ENCODE measurements around the gene EIF3L. TPM values are rescaled to one million over a fixed set of nuclear protein-coding genes. Genes with fewer than 3 reads are reported as not detected.

Gene EIF3L
- total and polyA plus RNA-seq, 8 donors: 310 to 1,258 (median 1,142) TPM

DNA sequence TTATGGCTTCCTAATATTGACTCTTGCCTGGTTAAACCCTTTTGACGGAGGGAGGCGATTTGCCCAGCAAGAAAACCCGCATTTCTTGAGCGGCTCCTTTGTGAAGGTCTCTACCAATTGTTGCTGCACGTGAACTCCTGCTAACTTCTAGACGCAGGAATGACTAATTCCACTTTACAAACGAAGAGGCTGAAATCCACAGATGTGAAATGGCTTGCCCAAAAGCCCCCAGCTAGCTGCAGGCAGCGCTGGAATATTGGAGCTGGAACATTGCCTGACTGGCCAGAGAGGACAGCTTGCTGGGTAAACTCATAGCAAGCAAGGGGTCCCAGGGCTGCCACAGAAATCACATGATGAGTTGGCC is 40.9 kb upstream of the EIF3L start:
- no peak for ATAC-seq
- DNase-seq: no peak
- Histone ChIP-seq H3K9me3 (no peaks in the 10 kb centered on the region), H3K4me1 (peaks cover 8 to 54% of the 10 kb centered on the region in 2 donors), H3K27me3 (peaks cover 0 to 52% of the 10 kb centered on the region in 2 donors), H3K36me3 (peaks cover 0 to 2% of the 10 kb centered on the region in 2 donors), H3K4me3 (peak overlapping the region; percentile 56 to 59), H3K27ac (no peak overlapping the region)
- TF ChIP-seq, protein P1, sequence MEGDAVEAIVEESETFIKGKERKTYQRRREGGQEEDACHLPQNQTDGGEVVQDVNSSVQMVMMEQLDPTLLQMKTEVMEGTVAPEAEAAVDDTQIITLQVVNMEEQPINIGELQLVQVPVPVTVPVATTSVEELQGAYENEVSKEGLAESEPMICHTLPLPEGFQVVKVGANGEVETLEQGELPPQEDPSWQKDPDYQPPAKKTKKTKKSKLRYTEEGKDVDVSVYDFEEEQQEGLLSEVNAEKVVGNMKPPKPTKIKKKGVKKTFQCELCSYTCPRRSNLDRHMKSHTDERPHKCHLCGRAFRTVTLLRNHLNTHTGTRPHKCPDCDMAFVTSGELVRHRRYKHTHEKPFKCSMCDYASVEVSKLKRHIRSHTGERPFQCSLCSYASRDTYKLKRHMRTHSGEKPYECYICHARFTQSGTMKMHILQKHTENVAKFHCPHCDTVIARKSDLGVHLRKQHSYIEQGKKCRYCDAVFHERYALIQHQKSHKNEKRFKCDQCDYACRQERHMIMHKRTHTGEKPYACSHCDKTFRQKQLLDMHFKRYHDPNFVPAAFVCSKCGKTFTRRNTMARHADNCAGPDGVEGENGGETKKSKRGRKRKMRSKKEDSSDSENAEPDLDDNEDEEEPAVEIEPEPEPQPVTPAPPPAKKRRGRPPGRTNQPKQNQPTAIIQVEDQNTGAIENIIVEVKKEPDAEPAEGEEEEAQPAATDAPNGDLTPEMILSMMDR (IDR thresholded peaks at IDR 0.05): no peak
- intact Hi-C loops (cut with DNase I): no loop called here

DNA sequence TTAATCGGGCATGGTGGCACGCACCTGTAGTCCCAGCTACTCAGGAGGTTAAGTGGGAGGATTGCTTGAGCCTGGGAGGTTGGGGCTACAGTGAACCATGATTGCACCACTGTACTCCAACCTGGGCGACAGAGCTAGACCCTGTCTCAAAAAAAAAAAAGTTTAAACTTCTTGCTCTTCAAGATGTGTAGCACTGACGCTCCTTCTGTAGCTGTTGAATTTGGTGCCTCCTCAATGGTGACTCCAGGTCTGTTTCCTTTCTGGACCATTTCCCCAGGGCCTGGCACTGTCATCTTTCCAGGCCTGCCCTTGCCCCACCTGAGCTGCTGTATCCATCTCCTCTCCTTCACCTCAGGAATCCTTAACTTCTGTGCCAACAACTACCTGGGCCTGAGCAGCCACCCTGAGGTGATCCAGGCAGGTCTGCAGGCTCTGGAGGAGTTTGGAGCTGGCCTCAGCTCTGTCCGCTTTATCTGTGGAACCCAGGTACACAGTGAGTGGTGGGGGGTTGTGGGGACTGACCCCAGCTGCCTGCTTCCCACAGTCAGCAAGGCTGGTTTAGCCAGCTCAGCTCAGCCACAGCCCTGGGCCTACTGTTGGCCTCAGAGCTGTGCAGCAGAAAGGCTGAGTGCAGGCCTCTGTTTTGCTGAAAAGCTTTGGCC is 39.4 kb upstream of the EIF3L start:
- DNase-seq (no peak), ATAC-seq (no peak)
- H3K4me3 ChIP-seq: no peak overlapping the region
- H3K9me3 ChIP-seq: no peaks in the 10 kb centered on the region
- intact Hi-C loops (cut with DNase I): loop anchor here in 1 of 2 donors (10.0 kb wide), 1 partner anchor 55 kb away; no protein-coding TSS in a partner anchor
- H3K27me3 ChIP-seq: peaks cover 0 to 37% of the 10 kb centered on the region in 2 donors
- peaks cover 0 to 10% of the 10 kb centered on the region in 2 donors for H3K36me3 ChIP-seq
- peaks cover 8 to 41% of the 10 kb centered on the region in 2 donors for H3K4me1 ChIP-seq
- H3K27ac ChIP-seq: no peak overlapping the region
- TF ChIP-seq, protein P1 (IDR thresholded peaks at IDR 0.05): no peak

DNA sequence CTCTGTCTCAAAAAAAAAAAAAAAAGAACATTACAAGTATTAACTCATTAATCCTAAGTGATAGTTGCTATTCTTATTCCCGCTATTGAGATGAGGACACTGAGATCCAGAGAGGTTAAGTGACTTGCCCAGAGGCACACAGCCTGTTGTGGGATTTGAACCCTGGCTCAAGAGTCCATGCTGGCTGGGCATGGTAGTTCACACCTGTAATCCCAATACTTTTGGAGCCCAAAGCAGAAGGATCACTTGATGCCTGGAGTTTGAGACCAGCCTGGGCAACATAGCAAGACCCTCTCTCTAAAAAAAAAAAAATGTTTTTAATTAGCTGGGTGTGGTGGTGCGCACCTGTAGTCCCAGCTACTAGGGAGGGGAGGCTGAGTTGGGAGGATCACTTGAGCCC is 37.4 kb upstream of the EIF3L start:
- Histone ChIP-seq H3K4me3 (no peak overlapping the region), H3K27me3 (peaks cover 0 to 18% of the 10 kb centered on the region in 2 donors), H3K9me3 (no peaks in the 10 kb centered on the region), H3K36me3 (peaks cover 0 to 18% of the 10 kb centered on the region in 2 donors), H3K4me1 (peaks cover 4 to 23% of the 10 kb centered on the region in 2 donors), H3K27ac (no peak overlapping the region)
- intact Hi-C loops (cut with DNase I): loop anchor here in 1 of 2 donors (10.0 kb wide), 1 partner anchor 53 kb away; no protein-coding TSS in a partner anchor
- DNase-seq (no peak), ATAC-seq (no peak)
- TF ChIP-seq, protein P1 (IDR thresholded peaks at IDR 0.05): no peak

DNA sequence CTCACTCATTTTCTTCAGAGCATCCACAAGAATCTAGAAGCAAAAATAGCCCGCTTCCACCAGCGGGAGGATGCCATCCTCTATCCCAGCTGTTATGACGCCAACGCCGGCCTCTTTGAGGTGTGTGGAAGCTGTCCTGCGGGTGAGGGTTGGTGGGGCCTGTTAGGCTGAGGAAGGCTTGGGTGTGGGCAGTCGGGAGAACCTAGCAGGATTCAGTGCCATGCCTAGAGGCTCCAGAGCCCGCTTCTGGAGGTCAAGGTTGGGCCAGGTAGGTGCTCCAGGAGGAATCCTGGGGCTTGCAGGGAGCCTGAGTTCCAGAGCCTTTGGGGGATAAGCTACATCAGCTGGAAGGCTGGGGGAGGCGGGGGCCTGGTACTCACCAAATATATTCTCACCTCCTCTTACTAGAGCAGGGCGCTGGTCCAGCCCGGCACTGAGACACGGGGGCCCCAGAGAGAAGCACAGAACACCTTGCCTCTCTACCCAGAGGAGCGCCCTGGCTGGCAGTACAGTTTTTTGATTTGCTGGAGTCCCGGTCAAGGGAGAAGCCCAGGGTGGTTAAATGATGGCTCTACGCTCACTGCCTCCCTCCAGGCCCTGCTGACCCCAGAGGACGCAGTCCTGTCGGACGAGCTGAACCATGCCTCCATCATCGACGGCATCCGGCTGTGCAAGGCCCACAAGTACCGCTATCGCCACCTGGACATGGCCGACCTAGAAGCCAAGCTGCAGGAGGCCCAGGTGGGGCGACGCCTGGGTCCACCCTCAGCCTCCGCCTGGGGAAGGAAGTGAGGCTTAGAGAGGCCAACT is 36.1 kb upstream of the EIF3L start:
- TF ChIP-seq, protein P1 (IDR thresholded peaks at IDR 0.05): no peak
- H3K4me3 ChIP-seq: no peak overlapping the region
- DNase-seq (no peak), ATAC-seq (no peak)
- H3K27ac ChIP-seq: no peak overlapping the region
- intact Hi-C loops (cut with DNase I): loop anchor here in 1 of 2 donors (10.0 kb wide), 1 partner anchor 52 kb away; no protein-coding TSS in a partner anchor
- H3K4me1 ChIP-seq: peaks cover 8 to 18% of the 10 kb centered on the region in 2 donors
- peaks cover 0 to 10% of the 10 kb centered on the region in 2 donors for H3K27me3 ChIP-seq
- no peaks in the 10 kb centered on the region for H3K9me3 ChIP-seq
- peaks cover 0 to 18% of the 10 kb centered on the region in 2 donors for H3K36me3 ChIP-seq

DNA sequence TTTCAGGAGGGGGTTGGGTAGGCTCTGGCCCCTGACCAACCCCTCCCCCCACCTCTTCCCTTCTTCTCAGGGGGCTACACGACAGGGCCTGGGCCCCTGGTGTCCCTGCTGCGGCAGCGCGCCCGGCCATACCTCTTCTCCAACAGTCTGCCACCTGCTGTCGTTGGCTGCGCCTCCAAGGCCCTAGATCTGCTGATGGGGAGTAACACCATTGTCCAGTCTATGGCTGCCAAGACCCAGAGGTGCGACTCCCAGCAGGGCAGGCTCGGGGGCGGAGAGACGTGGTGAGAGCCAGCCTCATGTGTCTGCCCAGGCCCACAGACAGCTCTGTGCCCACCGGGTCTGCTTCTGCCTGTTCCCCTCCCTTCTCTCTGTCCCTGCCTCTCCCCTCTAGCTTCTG is 33.6 kb upstream of the EIF3L start:
- intact Hi-C loops (cut with DNase I): loop anchor here in 1 of 2 donors (10.0 kb wide), 1 partner anchor 49 kb away; no protein-coding TSS in a partner anchor
- no peak for ATAC-seq
- peaks cover 6 to 29% of the 10 kb centered on the region in 2 donors for H3K27me3 ChIP-seq
- TF ChIP-seq, protein P1 (IDR thresholded peaks at IDR 0.05): no peak
- H3K36me3 ChIP-seq: peaks cover 0 to 18% of the 10 kb centered on the region in 2 donors
- H3K4me3 ChIP-seq: no peak overlapping the region
- DNase-seq: no peak
- no peak overlapping the region for H3K27ac ChIP-seq
- H3K4me1 ChIP-seq: peaks cover 15 to 19% of the 10 kb centered on the region in 2 donors
- no peaks in the 10 kb centered on the region for H3K9me3 ChIP-seq
